Stomach smooth muscle (tissue), 2 donors: Measurements from ENCODE around the gene TK1.

Experiments
- H3K27ac ChIP-seq: one replicate; pipeline ENCODE4 v1.7.0; 2013; ENCODE audit warnings: mild to moderate bottlenecking, low read length, inconsistent platforms
- H3K27me3 ChIP-seq, 2 donors: one replicate each; pipeline ENCODE4 v1.7.0; 2013; ENCODE audit warnings: low read length in 2 of 2; ENCODE audit not compliant: insufficient read depth in 2 of 2, control insufficient read depth in 1 of 2
- H3K36me3 ChIP-seq, 2 donors: one replicate each; pipeline ENCODE4 v1.7.0; 2013; ENCODE audit warnings: low read length in 2 of 2; ENCODE audit not compliant: control insufficient read depth in 2 of 2, insufficient read depth in 2 of 2
- H3K4me1 ChIP-seq: one replicate; pipeline ENCODE4 v1.7.0; 2013; ENCODE audit warnings: low read length; ENCODE audit not compliant: control insufficient read depth, insufficient read depth
- H3K4me3 ChIP-seq, 2 donors: one replicate each; pipeline ENCODE4 v1.7.0; 2013; ENCODE audit warnings: low read length in 2 of 2
- H3K9ac ChIP-seq, 2 donors: one replicate each; pipeline ENCODE4 v1.7.0; 2013; ENCODE audit warnings: low read length in 2 of 2, mild to moderate bottlenecking in 1 of 2
- H3K9me3 ChIP-seq, 2 donors: one replicate each; pipeline ENCODE4 v1.7.0; 2013; ENCODE audit warnings: low read length in 2 of 2; ENCODE audit not compliant: control insufficient read depth in 2 of 2
- donor health status: healthy.
- donor health status: Pancreatic carcinoma.

TK1 gene

DNA sequence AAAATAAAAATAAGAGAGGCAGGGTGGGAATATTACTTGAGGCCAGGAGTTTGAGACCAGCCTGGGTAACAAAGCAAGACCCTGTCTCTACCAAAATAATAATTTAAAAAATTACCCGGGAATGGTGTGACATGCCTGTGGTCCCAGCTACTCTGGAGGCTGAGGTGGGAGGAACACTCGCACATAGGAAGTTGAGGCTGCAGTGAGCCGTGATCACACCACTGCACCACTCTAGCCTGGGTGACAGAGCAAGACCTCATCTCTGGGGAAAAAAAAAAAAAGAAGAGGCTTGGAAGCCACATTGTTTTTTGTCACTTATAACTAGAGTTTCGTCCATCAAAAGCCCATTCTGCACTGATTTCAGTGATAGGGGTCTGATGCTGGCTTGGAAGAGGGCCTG lies 41.3 kb upstream of the TK1 start:
- no peaks in the 10 kb centered on the region for H3K36me3 ChIP-seq
- no peaks in the 10 kb centered on the region for H3K9me3 ChIP-seq
- no peak overlapping the region for H3K27ac ChIP-seq
- H3K27me3 ChIP-seq: peaks cover 21 to 27% of the 10 kb centered on the region in 2 donors
- H3K9ac ChIP-seq: no peak overlapping the region
- H3K4me3 ChIP-seq: no peak overlapping the region
- H3K4me1 ChIP-seq: peaks cover 2% of the 10 kb centered on the region

GRCh38 chr17:78227455-78227916 lies 40.6 kb upstream of the TK1 start:
- Histone ChIP-seq H3K9ac (no peak overlapping the region), H3K27ac (no peak overlapping the region), H3K4me1 (peaks cover 2% of the 10 kb centered on the region), H3K36me3 (no peaks in the 10 kb centered on the region), H3K27me3 (peaks cover 15 to 20% of the 10 kb centered on the region in 2 donors), H3K4me3 (no peak overlapping the region), H3K9me3 (no peaks in the 10 kb centered on the region)

GRCh38 chr17:78226759-78227454 lies 40.1 kb upstream of the TK1 start:
- no peaks in the 10 kb centered on the region for H3K9me3 ChIP-seq
- H3K9ac ChIP-seq: no peak overlapping the region
- no peak overlapping the region for H3K4me3 ChIP-seq
- H3K27me3 ChIP-seq: peaks cover 11 to 14% of the 10 kb centered on the region in 2 donors
- H3K36me3 ChIP-seq: no peaks in the 10 kb centered on the region
- no peak overlapping the region for H3K27ac ChIP-seq
- H3K4me1 ChIP-seq: peaks cover 2% of the 10 kb centered on the region

DNA sequence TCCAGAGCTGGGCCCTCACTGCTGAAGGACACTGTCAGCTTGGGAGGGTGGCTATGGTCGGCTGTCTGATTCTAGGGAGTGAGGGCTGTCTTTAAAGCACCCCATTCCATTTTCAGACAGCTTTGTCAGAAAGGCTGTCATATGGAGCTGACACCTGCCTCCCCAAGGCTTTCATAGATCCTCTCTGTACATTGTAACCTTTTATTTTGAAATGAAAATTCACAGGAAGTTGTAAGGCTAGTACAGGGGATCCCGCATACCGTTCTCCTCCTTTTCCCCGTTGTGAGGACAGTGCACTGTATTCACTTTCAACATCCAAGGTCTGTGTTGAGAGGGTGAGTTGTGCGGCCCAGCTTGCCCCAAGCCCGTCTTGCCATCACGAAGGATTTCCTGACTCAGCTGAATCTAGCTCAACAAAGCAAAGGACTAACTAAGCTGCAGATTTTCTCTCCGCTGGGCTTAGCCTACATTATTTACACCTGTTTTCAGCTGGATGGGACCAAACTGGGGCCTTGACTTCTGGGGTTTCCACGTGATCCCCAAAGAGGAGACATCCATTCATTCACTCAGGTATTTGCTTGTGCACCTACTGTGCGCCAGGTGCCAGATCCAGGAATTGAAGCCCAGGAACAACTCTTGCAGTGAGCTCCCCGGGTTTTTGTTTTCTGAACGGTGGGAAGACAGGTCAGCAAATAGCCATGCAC lies 39.4 kb upstream of the TK1 start:
- no peak overlapping the region for H3K4me3 ChIP-seq
- no peaks in the 10 kb centered on the region for H3K36me3 ChIP-seq
- H3K9ac ChIP-seq: no peak overlapping the region
- H3K9me3 ChIP-seq: no peaks in the 10 kb centered on the region
- no peak overlapping the region for H3K27ac ChIP-seq
- no peaks in the 10 kb centered on the region for H3K4me1 ChIP-seq
- H3K27me3 ChIP-seq: peaks cover 8 to 9% of the 10 kb centered on the region in 2 donors

GRCh38 chr17:78225088-78225865 lies 38.4 kb upstream of the TK1 start:
- Histone ChIP-seq H3K4me1 (no peaks in the 10 kb centered on the region), H3K27ac (no peak overlapping the region), H3K36me3 (no peaks in the 10 kb centered on the region), H3K4me3 (no peak overlapping the region), H3K9me3 (no peaks in the 10 kb centered on the region), H3K27me3 (no peaks in the 10 kb centered on the region), H3K9ac (no peak overlapping the region)

DNA sequence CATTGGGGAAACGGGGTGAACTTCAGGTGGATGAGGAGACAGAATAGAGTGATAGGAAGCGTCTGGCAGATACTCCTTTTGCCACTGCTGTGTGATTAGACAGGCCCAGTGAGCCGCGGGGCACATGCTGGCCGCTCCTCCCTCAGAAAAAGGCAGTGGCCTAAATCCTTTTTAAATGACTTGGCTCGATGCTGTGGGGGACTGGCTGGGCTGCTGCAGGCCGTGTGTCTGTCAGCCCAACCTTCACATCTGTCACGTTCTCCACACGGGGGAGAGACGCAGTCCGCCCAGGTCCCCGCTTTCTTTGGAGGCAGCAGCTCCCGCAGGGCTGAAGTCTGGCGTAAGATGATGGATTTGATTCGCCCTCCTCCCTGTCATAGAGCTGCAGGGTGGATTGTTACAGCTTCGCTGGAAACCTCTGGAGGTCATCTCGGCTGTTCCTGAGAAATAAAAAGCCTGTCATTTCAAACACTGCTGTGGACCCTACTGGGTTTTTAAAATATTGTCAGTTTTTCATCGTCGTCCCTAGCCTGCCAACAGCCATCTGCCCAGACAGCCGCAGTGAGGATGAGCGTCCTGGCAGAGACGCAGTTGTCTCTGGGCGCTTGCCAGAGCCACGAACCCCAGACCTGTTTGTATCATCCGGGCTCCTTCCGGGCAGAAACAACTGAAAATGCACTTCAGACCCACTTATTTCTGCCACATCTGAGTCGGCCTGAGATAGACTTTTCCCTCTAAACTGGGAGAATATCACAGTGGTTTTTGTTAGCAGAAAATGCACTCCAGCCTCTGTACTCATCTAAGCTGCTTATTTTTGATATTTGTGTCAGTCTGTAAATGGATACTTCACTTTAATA lies 37.6 kb upstream of the TK1 start:
- Histone ChIP-seq H3K9ac (no peak overlapping the region), H3K27me3 (no peaks in the 10 kb centered on the region), H3K36me3 (no peaks in the 10 kb centered on the region), H3K4me1 (no peaks in the 10 kb centered on the region), H3K9me3 (no peaks in the 10 kb centered on the region), H3K27ac (no peak overlapping the region), H3K4me3 (no peak overlapping the region)

- no peak overlapping the region for H3K27ac ChIP-seq
- no peak overlapping the region for H3K4me3 ChIP-seq
- H3K9ac ChIP-seq: no peak overlapping the region
- no peaks in the 10 kb centered on the region for H3K27me3 ChIP-seq
- no peaks in the 10 kb centered on the region for H3K9me3 ChIP-seq
- no peaks in the 10 kb centered on the region for H3K4me1 ChIP-seq
- no peaks in the 10 kb centered on the region for H3K36me3 ChIP-seq
Measured at GRCh38 chr17:78223765-78224164, 36.9 kb upstream of the TK1 start.

DNA sequence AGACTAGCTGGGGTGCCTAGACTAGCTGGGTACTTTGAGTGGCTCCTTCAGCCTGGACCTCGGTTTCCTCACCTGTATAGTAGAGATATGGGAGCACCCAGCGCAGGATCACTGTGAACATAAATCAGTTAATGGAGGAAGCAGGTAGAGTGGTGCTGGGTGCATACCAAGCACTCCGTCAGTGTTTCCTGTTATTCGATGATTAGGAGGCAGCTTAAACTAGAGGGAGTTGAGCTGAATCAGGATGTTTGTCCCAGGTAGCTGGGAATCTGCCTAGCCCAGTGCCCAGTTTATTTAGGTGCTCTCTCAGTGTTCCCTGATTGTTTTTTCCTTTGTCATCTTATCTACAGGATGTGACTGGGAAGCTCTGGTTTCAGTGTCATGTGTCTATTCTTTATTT lies 36.2 kb upstream of the TK1 start:
- Histone ChIP-seq H3K4me3 (no peak overlapping the region), H3K36me3 (no peaks in the 10 kb centered on the region), H3K4me1 (no peaks in the 10 kb centered on the region), H3K9me3 (no peaks in the 10 kb centered on the region), H3K27me3 (no peaks in the 10 kb centered on the region), H3K9ac (no peak overlapping the region), H3K27ac (peak overlapping the region; percentile 11)

DNA sequence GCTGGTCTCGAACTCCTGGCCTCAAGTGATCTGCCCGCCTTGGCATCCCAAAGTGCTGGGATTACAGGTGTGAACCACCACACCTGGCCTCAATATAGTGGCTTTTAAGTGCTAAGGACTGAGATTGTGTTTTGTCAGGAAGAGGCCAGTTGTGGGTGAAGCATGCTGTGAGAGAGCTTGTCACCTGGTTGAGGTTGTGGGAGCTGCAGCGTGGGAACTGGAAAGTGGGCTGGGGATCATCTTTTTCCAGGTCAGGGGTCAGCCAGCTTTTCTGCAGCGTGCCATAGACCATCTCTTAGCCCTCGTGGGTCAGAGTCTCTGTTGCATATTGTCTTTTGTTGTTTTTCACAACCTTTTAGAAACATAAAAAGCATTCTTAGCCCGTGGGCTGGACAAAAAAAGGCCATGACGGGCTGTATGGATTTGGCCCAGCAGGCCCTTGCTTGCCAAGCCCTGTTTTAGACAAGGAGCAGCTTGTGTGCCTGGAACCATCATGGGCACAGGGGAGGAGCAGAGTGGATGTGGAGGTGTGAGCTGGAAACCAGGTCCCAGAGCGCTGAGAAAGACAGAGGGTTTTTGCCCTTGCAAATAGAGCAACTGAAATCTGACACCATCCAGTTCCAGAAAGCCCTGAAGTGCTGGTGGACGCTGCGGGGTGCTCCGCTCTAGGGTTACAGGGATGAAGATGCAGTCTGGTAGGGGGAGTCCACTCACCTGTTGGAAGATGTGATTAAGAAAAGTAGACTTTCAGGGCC lies 32.7 kb upstream of the TK1 start:
- Histone ChIP-seq H3K9ac (no peak overlapping the region), H3K9me3 (no peaks in the 10 kb centered on the region), H3K27me3 (peaks cover 0 to 1% of the 10 kb centered on the region in 2 donors), H3K4me1 (peaks cover under 1% of the 10 kb centered on the region), H3K27ac (no peak overlapping the region), H3K4me3 (no peak overlapping the region), H3K36me3 (no peaks in the 10 kb centered on the region)

GRCh38 chr17:78214706-78215061 lies 27.8 kb upstream of the TK1 start:
- Histone ChIP-seq H3K9me3 (no peaks in the 10 kb centered on the region), H3K27me3 (peaks cover 0 to 5% of the 10 kb centered on the region in 2 donors), H3K36me3 (no peaks in the 10 kb centered on the region), H3K4me3 (no peak overlapping the region), H3K27ac (no peak overlapping the region), H3K9ac (no peak overlapping the region), H3K4me1 (peaks cover 4% of the 10 kb centered on the region)
